Stimulated activated naive CD8-positive, alpha-beta T cell treated with anti-CD3 and anti-CD28 coated beads, Interleukin-15, Interleukin-2, amounts not matched to agents 100 U/mL and 50 U/mL, for 24 hours (primary cell): Measurements from ENCODE around the gene MADD.
"Not testable (repeated sequence)": the region's sequence is repeated elsewhere in the genome, so short reads cannot be mapped to it uniquely, and the experiment has no call there.

Experiments used
- ATAC-seq: fragments of 150-1000 bp; cut with Tn5 transposase; one replicate; pipeline ENCODE4 v1.10.0; 2021
- DNase-seq: peaks from one replicate; pipeline ENCODE4 v3.0.0; 2021

MADD gene

GRCh38 chr11:47276923-47277322 is 7.0 kb downstream of the MADD start:
- no peak for ATAC-seq
- no peak for DNase-seq

GRCh38 chr11:47278058-47278457 is 8.1 kb downstream of the MADD start:
- no peak for ATAC-seq
- DNase-seq = no peak

GRCh38 chr11:47278769-47279168 is 8.8 kb downstream of the MADD start:
- no peak for DNase-seq
- no peak for ATAC-seq

- DNase-seq = no peak
These were observed 10.2 kb downstream of the MADD start for GRCh38 chr11:47280099-47280498.

GRCh38 chr11:47280860-47281259 is 10.9 kb downstream of the MADD start:
- no peak for ATAC-seq
- no peak for DNase-seq

More at GRCh38 chr11:47280099-47280498, 10.2 kb downstream of the MADD start:
- ATAC-seq = no peak

GRCh38 chr11:47282462-47282861 is 12.5 kb downstream of the MADD start:
- DNase-seq (no peak), ATAC-seq (no peak)

- DNase-seq (no peak), ATAC-seq (no peak)
These were observed 14.2 kb downstream of the MADD start for GRCh38 chr11:47284151-47284550.

GRCh38 chr11:47285969-47286770 is 16.2 kb downstream of the MADD start:
- DNase-seq = no peak

GRCh38 chr11:47288066-47288465 is 18.1 kb downstream of the MADD start:
- ATAC-seq (no peak), DNase-seq (no peak)

More at GRCh38 chr11:47285969-47286770, 16.2 kb downstream of the MADD start:
- no peak for ATAC-seq

GRCh38 chr11:47289856-47290255 is 19.9 kb downstream of the MADD start:
- no peak for DNase-seq
- no peak for ATAC-seq

GRCh38 chr11:47295385-47295784 is 25.5 kb downstream of the MADD start:
- no peak for ATAC-seq
- DNase-seq = no peak

GRCh38 chr11:47296045-47296444 is 26.1 kb downstream of the MADD start:
- DNase-seq (no peak), ATAC-seq (no peak)

- DNase-seq (no peak), ATAC-seq (no peak)
These were observed 29.1 kb downstream of the MADD start for GRCh38 chr11:47299078-47299477.

GRCh38 chr11:47302853-47303252 is 32.9 kb downstream of the MADD start:
- ATAC-seq = no peak

GRCh38 chr11:47305734-47306483 is 36.0 kb downstream of the MADD start:
- DNase-seq = no peak

More at GRCh38 chr11:47302853-47303252, 32.9 kb downstream of the MADD start:
- no peak for DNase-seq

GRCh38 chr11:47306484-47306844 is 36.5 kb downstream of the MADD start:
- ATAC-seq (peak; percentile 36), DNase-seq (no peak)

More at GRCh38 chr11:47305734-47306483, 36.0 kb downstream of the MADD start:
- no peak for ATAC-seq

- ATAC-seq (no peak), DNase-seq (no peak)
These were observed 38.3 kb downstream of the MADD start for GRCh38 chr11:47308050-47308823.

- ATAC-seq (no peak), DNase-seq (no peak)
These were observed 45.1 kb downstream of the MADD start for GRCh38 chr11:47314992-47315391.

GRCh38 chr11:47316501-47316900 is 46.6 kb downstream of the MADD start:
- DNase-seq, ATAC-seq: not testable (repeated sequence)

GRCh38 chr11:47317064-47317828 is 47.3 kb downstream of the MADD start:
- peak; percentile 79 for ATAC-seq
- DNase-seq = no peak

- ATAC-seq (no peak), DNase-seq (no peak)
These were observed 48.2 kb downstream of the MADD start for GRCh38 chr11:47318166-47318565.

- no peak for DNase-seq
- no peak for ATAC-seq
These were observed 54.6 kb downstream of the MADD start for GRCh38 chr11:47324520-47324919.
